Mammary epithelial cell (primary cell): ENCODE measurements around the gene OSM.

Experiments used
- CTCF ChIP-seq, 2 donors: IDR thresholded peaks in 1 of 2; conservative IDR thresholded peaks in 1 of 2; 2 replicates each; pipeline ENCODE4 v1.5.1; 2011 to 2012; ENCODE audit warnings: inconsistent platforms in 2 of 2, low read length in 2 of 2, mild to moderate bottlenecking in 2 of 2, control low read depth in 1 of 2, low read depth in 1 of 2; ENCODE audit not compliant: insufficient read depth in 1 of 2; ENCODE audit errors: extremely low read depth in 1 of 2
- EZH2 ChIP-seq: IDR thresholded peaks from 2 replicates; pipeline ENCODE4 v1.6.1; 2012; ENCODE audit warnings: low read length, inconsistent platforms, borderline replicate concordance

DNA sequence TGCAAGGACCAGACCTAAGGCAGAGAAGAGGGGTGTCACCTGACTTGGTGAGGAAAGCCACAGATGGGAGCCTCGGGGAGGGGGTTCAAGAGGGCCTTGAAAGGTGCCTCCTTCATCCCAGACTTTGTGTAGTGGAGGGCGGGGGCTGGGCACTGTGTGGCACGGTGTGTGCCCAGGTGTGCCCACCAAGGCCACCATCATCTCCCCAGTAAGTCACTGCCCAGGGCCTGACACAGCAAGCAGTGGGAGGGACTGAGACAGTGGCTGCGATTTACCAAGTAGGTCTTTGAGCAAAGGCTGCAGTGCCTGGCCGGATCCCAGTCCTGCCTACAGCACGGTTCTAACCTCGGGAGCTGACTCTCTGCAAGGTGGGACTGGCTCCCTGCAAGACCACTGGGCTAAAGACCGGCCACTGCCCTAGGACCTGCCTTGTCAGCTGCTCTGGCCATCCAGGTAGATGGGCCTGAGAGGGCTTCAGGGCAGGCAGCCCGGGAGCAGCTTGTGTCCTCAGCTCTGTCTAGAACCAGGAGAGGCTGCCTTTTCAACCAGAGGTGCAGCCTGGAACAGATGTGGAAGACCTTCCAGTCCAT, 1.4 kb downstream of the OSM start:
- no peak for TF ChIP-seq CTCF (conservative IDR thresholded peaks at IDR 0.05 in 1 of 2, IDR thresholded peaks at IDR 0.05 in 1 of 2; ENCODE audit: extremely low read depth in 1 of 2, insufficient read depth in 1 of 2, low read depth in 1 of 2, low read length in 2 of 2)
- TF ChIP-seq EZH2: no peak
